HepG2 (cell line): Measurements from ENCODE around the gene CAPN9. TPM values are rescaled to one million over a fixed set of nuclear protein-coding genes. Genes with fewer than 3 reads are reported as not detected.

Experiments
- GTF3A ChIP-seq: sonication (generic); formaldehyde crosslinking; conservative IDR thresholded peaks from 2 replicates; pipeline ENCODE4 v1.4.0; 2020; ENCODE audit warnings: mild to moderate bottlenecking, missing genetic modification reagents
- NONO ChIP-seq, 2 experiments: fragments of 450-650 bp in 1 of 2; sonication (generic) in 1 of 2; formaldehyde crosslinking in 1 of 2; IDR thresholded peaks in 1 of 2; conservative IDR thresholded peaks in 1 of 2; 2 replicates each; pipeline versions ENCODE4 v1.6.1 to v1.8.0; 2017 to 2022; ENCODE audit warnings: mild to moderate bottlenecking in 1 of 2, missing genetic modification reagents in 1 of 2, moderate library complexity in 1 of 2
- SAP130 ChIP-seq: IDR thresholded peaks from 2 replicates; pipeline ENCODE4 v1.6.1; 2016; ENCODE audit warnings: low read depth
- SPEN ChIP-seq: sonication (generic); formaldehyde crosslinking; IDR thresholded peaks from 2 replicates; pipeline ENCODE4 v1.5.1; 2020; ENCODE audit warnings: low read depth, mild to moderate bottlenecking, missing genetic modification reagents
- XBP1 ChIP-seq: sonication (generic); formaldehyde crosslinking; IDR thresholded peaks from 2 replicates; pipeline ENCODE4 v1.5.0; 2020; ENCODE audit warnings: missing genetic modification reagents
- ZBTB38 ChIP-seq: sonication (generic); formaldehyde crosslinking; IDR thresholded peaks from 2 replicates; pipeline ENCODE4 v1.5.1; 2020; ENCODE audit warnings: mild to moderate bottlenecking, missing genetic modification reagents
- ZNF329 ChIP-seq: sonication (generic); formaldehyde crosslinking; IDR thresholded peaks from 2 replicates; pipeline ENCODE4 v1.9.0; 2021; ENCODE audit warnings: low read depth, mild to moderate bottlenecking, missing genetic modification reagents
- ZNF335 ChIP-seq: sonication (generic); formaldehyde crosslinking; IDR thresholded peaks from 2 replicates; pipeline ENCODE4 v1.4.0; 2020; ENCODE audit warnings: missing genetic modification reagents
- ZNF577 ChIP-seq: sonication (generic); formaldehyde crosslinking; IDR thresholded peaks from 2 replicates; pipeline ENCODE4 v1.4.0; 2020; ENCODE audit warnings: mild to moderate bottlenecking, low read depth, missing genetic modification reagents, borderline replicate concordance
- ZNF770 ChIP-seq: sonication (generic); formaldehyde crosslinking; IDR thresholded peaks from 2 replicates; pipeline ENCODE4 v1.5.0; 2020; ENCODE audit warnings: mild to moderate bottlenecking, missing genetic modification reagents
- ZNF773 ChIP-seq: sonication (generic); formaldehyde crosslinking; IDR thresholded peaks from 2 replicates; pipeline ENCODE4 v1.4.0; 2020; ENCODE audit warnings: missing genetic modification reagents, borderline replicate concordance
- polyA plus RNA-seq, 8 experiments: library from polyadenylated mRNA; depleted of rRNA in 3 of 8; stranded (reverse) in 7 of 8; unstranded in 1 of 8; fragments of >200 nt; fragmentation: Illumina TruSeq in 4 of 8; extraction: Trizol in 4 of 8; gene quantifications; 2 replicates each; pipeline versions ENCODE4 v1.2.1 to v1.2.3, GENCODE V29; 2011 to 2016; ENCODE audit warnings: low read depth in 4 of 8, missing spikeins in 1 of 8, mixed read lengths in 1 of 8; ENCODE audit not compliant: insufficient read depth in 1 of 8
- total RNA-seq, 5 experiments: library from RNA; depleted of rRNA; stranded (reverse); fragments of >200 nt; fragmentation: Illumina TruSeq; extraction: Trizol; gene quantifications; 2 replicates each; pipeline ENCODE4 v1.2.3, GENCODE V29; 2016; ENCODE audit warnings: low read depth in 1 of 5

The CAPN9 gene
- total and polyA plus RNA-seq, 2 of the 13 experiments (the other 11 are each of a cell fraction or from before 2014, with no cell fraction given) = 0.04 to 0.31 TPM

GRCh38 chr1:230702934-230703678 is 44.1 kb upstream of the CAPN9 start (continued):
- 0 out of 2 replicates have a peak, but pooled peaks have one; percentile 71 for TF ChIP-seq ZNF773 (CRISPR knock-in tag)
- peak; percentile 98 for TF ChIP-seq SAP130 (CRISPR knock-in tag)
- 0 out of 2 replicates have a peak, but pooled peaks have one; percentile 61 for TF ChIP-seq GTF3A (CRISPR knock-in tag)
- no peak for TF ChIP-seq ZNF577 (CRISPR knock-in tag)
- peak; percentile 44; the same call in 1 of the 2 replicates for TF ChIP-seq ZNF770 (CRISPR knock-in tag)
- TF ChIP-seq SPEN (CRISPR knock-in tag) = peak; percentile 99
- TF ChIP-seq ZBTB38 (CRISPR knock-in tag) = peak; percentile 95
- peak; percentile 77 for TF ChIP-seq ZNF335 (CRISPR knock-in tag)
- TF ChIP-seq NONO (IDR thresholded peaks at IDR 0.05) = no peak
- peak; percentile 79 for TF ChIP-seq NONO (CRISPR knock-in tag; conservative IDR thresholded peaks at IDR 0.05)
- TF ChIP-seq ZNF329 = no peak; the same call in 1 of the 2 replicates
- peak; percentile 81; the same call in 1 of the 2 replicates for TF ChIP-seq XBP1 (CRISPR knock-in tag)
- TF ChIP-seq, all 625 proteins: peak for 394
